Endothelial cell of umbilical vein (primary cell): ENCODE results near the gene YAE1. TPM values are rescaled to one million over a fixed set of nuclear protein-coding genes. Genes with fewer than 3 reads are reported as not detected.

ENCODE experiments used
- BruUV-seq: library from RNA; stranded (reverse); fragments of 400-500 nt; replicated peaks from 2 replicates; lab custom pipeline; 2021; lab: Mats Ljungman, UMichigan
- CTCF ChIA-PET: fragments of 300-600, 350-600 bp; sonication (Branson Sonifier 250); formaldehyde crosslinking; loops from one replicate; lab custom pipeline; 2021; ENCODE audit warnings: antibody characterized with exemption, inconsistent platforms; lab: Charles Lee
- POLR2A ChIA-PET: fragments of 300-600, 350-600 bp; sonication (Branson Sonifier 250); formaldehyde crosslinking; loops from one replicate; lab custom pipeline; 2021; ENCODE audit warnings: antibody characterized with exemption, inconsistent platforms; lab: Charles Lee
- DNase-seq: peaks from one replicate; pipeline ENCODE4 v3.0.0-alpha.2; 2011; ENCODE audit warnings: low read depth, low spot score
- FAIRE-seq: peaks from 2 replicates; lab custom pipeline; 2011; peaks lifted over from hg19 to GRCh38; lab: Jason Lieb, UNC
- H2AFZ ChIP-seq: 2 replicates; pipeline ENCODE4 v1.6.0; 2012; ENCODE audit warnings: low read depth, low read length, control low read depth, inconsistent platforms
- H3K27ac ChIP-seq: 2 replicates; pipeline ENCODE4 v1.5.1; 2011; ENCODE audit warnings: low read depth, mild to moderate bottlenecking, control low read depth, low read length, moderate library complexity; ENCODE audit not compliant: insufficient read depth
- H3K27me3 ChIP-seq, 2 experiments: 2 replicates each; pipeline versions ENCODE4 v1.6.0 to v1.6.1; 2011; ENCODE audit warnings: low read length in 2 of 2, mixed read lengths in 1 of 2; ENCODE audit not compliant: control insufficient read depth in 2 of 2, insufficient read depth in 2 of 2
- H3K36me3 ChIP-seq, 2 experiments: 2 replicates in 1 of 2; 3 replicates in 1 of 2; pipeline ENCODE4 v1.5.1; 2011; ENCODE audit warnings: low read length in 2 of 2, mild to moderate bottlenecking in 1 of 2, moderate library complexity in 1 of 2; ENCODE audit not compliant: control insufficient read depth in 2 of 2, insufficient read depth in 2 of 2; ENCODE audit errors: extremely low read depth in 1 of 2
- H3K4me1 ChIP-seq: 3 replicates; pipeline ENCODE4 v1.5.1; 2011; ENCODE audit warnings: mild to moderate bottlenecking, low read length; ENCODE audit not compliant: control insufficient read depth, insufficient read depth; ENCODE audit errors: extremely low read depth
- H3K4me2 ChIP-seq: 2 replicates; pipeline ENCODE4 v1.6.1; 2011; ENCODE audit warnings: low read length, control low read depth, mixed read lengths; ENCODE audit not compliant: insufficient read depth
- H3K4me3 ChIP-seq, 3 experiments: fragments of 200-600 bp in 1 of 3; sonication (generic), shearing (Covaris generic) in 1 of 3; replicated peaks in 1 of 3; 2 replicates each; pipeline ENCODE4 v1.5.1; 2011 to 2016; ENCODE audit warnings: control low read depth in 3 of 3, low read length in 3 of 3, mild to moderate bottlenecking in 2 of 3, inconsistent platforms in 1 of 3, low read depth in 1 of 3, moderate library complexity in 1 of 3; ENCODE audit not compliant: insufficient read depth in 1 of 3
- H3K79me2 ChIP-seq: 2 replicates; pipeline ENCODE4 v1.6.0; 2012; ENCODE audit warnings: low read length, inconsistent platforms; ENCODE audit not compliant: control insufficient read depth, insufficient read depth
- H3K9ac ChIP-seq: replicated peaks from 2 replicates; pipeline ENCODE3; 2011; ENCODE audit warnings: low read length, control low read depth; ENCODE audit not compliant: insufficient read depth; ENCODE audit errors: extremely low read depth
- H3K9me1 ChIP-seq: replicated peaks from 3 replicates; pipeline ENCODE4 v1.6.0; 2011; ENCODE audit warnings: mild to moderate bottlenecking, low read length; ENCODE audit not compliant: control insufficient read depth, insufficient read depth; ENCODE audit errors: extremely low read depth
- H3K9me3 ChIP-seq: replicated peaks from 2 replicates; pipeline ENCODE4 v1.5.1; 2012; ENCODE audit warnings: low read length, inconsistent platforms; ENCODE audit not compliant: control insufficient read depth, insufficient read depth
- H4K20me1 ChIP-seq: replicated peaks from 2 replicates; pipeline ENCODE3; 2011; ENCODE audit warnings: mild to moderate bottlenecking, low read length; ENCODE audit not compliant: control insufficient read depth, insufficient read depth; ENCODE audit errors: extremely low read depth
- EZH2 ChIP-seq: IDR thresholded peaks from 2 replicates; pipeline ENCODE4 v1.6.1; 2012; ENCODE audit warnings: borderline replicate concordance, low read depth, mild to moderate bottlenecking, moderate library complexity, low read length, inconsistent platforms; ENCODE audit not compliant: severe bottlenecking
- FOS ChIP-seq: IDR thresholded peaks from 2 replicates; pipeline ENCODE4 v1.6.1; 2011; ENCODE audit warnings: mild to moderate bottlenecking, low read length, moderate library complexity, borderline replicate concordance; ENCODE audit not compliant: insufficient read depth
- GATA2 ChIP-seq: IDR thresholded peaks from 2 replicates; pipeline ENCODE4 v1.7.0; 2011; ENCODE audit warnings: low read depth, mild to moderate bottlenecking, moderate library complexity, mixed read lengths, low read length; ENCODE audit not compliant: insufficient read length, insufficient read depth
- JUN ChIP-seq: IDR thresholded peaks from 2 replicates; pipeline ENCODE4 v1.6.1; 2011; ENCODE audit warnings: borderline replicate concordance, low read depth; ENCODE audit not compliant: insufficient read length, insufficient read depth
- MYC ChIP-seq: IDR thresholded peaks from one replicate; pipeline ENCODE4 v1.6.1; 2011; ENCODE audit warnings: mild to moderate bottlenecking, low read depth, low read length
- POLR2A ChIP-seq: IDR thresholded peaks from 2 replicates; pipeline ENCODE4 v1.6.1; 2012; ENCODE audit warnings: low read depth, mild to moderate bottlenecking, control low read depth, low read length
- POLR2AphosphoS5 ChIP-seq: IDR thresholded peaks from 2 replicates; pipeline ENCODE4 v1.6.1; 2012; ENCODE audit warnings: low read depth, mild to moderate bottlenecking, control low read depth, low read length, moderate library complexity; ENCODE audit not compliant: insufficient read depth
- dilution Hi-C: fragments of 300-500 bp; cut with MboI; formaldehyde crosslinking; loops from one replicate; pipeline ENCODE4 v1.15.0; 2019; ENCODE audit warnings: low sequenced_read_pairs; ENCODE audit not compliant: extremely low pct_ligation_motif_present
- intact Hi-C: fragments of 100-400 bp; cut with micrococcal nuclease; formaldehyde crosslinking; loops from one replicate; pipeline ENCODE4 v1.10.0; 2022
- polyA plus RNA-seq, 4 experiments: library from polyadenylated mRNA; depleted of rRNA in 3 of 4; stranded (reverse) in 3 of 4; unstranded in 1 of 4; fragments of >200 nt; gene quantifications; 2 replicates each; pipeline versions ENCODE4 v1.2.1 to v1.2.3, GENCODE V29; 2011 to 2012; ENCODE audit warnings: missing spikeins in 1 of 4
- total RNA-seq: library from RNA; stranded (reverse); gene quantifications from 2 replicates; pipeline ENCODE4 v1.2.3, GENCODE V29; 2021
- TF ChIP-seq, protein P1 (sequence below), 2 donors: IDR thresholded peaks; 1 replicate in 1 of 2; 2 replicates in 1 of 2; pipeline ENCODE4 v1.5.1; 2011; ENCODE audit warnings: low read length in 2 of 2, mild to moderate bottlenecking in 2 of 2, moderate library complexity in 2 of 2, control low read depth in 1 of 2, inconsistent platforms in 1 of 2, low read depth in 1 of 2; ENCODE audit not compliant: insufficient read depth in 1 of 2; ENCODE audit errors: extremely low read depth in 1 of 2
- TF ChIP-seq, protein P2 (sequence below): IDR thresholded peaks from 2 replicates; pipeline ENCODE4 v1.6.1; 2011; ENCODE audit not compliant: insufficient read depth, insufficient read length

The YAE1 gene
- total and polyA plus RNA-seq, 2 donors (not counting 3 experiments of a cell fraction or from before 2014, with no cell fraction given): 13.3 to 20.7 TPM

DNA sequence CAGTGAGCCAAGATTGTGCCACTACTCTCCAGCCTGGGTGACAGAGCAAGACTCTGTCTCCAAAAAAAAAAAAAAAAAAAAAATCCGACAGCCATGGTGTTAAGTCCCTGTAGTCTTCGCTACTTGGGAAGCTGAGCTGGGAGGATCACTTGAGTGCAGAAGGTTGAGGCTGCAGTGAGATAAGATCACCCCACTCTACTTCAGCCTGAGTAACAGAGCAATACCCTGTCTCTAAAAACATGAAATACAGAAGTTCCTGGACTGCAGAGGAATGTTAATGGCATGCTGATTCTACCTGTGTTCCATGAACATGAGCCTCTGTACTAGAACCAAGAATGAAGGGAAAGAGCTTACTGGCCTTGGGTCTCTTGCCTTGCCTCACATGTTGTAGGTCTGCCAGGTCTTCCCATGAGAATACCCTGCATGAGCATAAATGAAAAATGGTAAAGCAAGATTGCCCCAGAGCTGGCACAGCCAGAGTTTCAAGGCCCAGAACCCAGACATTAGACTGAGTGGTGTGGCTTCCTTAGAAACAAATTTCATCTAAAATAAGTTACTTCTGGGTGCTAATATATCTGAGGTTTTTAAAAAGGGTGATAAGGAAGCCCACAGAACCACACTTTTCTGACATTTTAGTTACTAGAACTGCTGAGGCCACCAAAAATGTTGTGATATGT is 8.6 kb downstream of the YAE1 start:
- CTCF ChIA-PET: interaction anchor here (0.9 kb wide), 1 partner anchor 160 kb away, joined by 3 read pairs; no protein-coding TSS in a partner anchor
- intact Hi-C loops: no loop called here

More for the DNA sequence above, 8.6 kb downstream of the YAE1 start:
- Histone ChIP-seq H3K4me3 (no peak overlapping the region), H3K4me1 (no peaks in the 10 kb centered on the region), H4K20me1 (no peaks in the 10 kb centered on the region), H2AFZ (no peak overlapping the region), H3K27me3 (no peaks in the 10 kb centered on the region), H3K9me1 (no peaks in the 10 kb centered on the region), H3K9ac (no peak overlapping the region), H3K9me3 (no peaks in the 10 kb centered on the region), H3K36me3 (peaks cover 0 to 8% of the 10 kb centered on the region in 2 experiments), H3K4me2 (no peak overlapping the region), H3K79me2 (no peaks in the 10 kb centered on the region), H3K27ac (no peak overlapping the region)
- dilution Hi-C loops: no loop called here
- no peak for TF ChIP-seq JUN
- TF ChIP-seq POLR2A: no peak
- TF ChIP-seq, protein P1, sequence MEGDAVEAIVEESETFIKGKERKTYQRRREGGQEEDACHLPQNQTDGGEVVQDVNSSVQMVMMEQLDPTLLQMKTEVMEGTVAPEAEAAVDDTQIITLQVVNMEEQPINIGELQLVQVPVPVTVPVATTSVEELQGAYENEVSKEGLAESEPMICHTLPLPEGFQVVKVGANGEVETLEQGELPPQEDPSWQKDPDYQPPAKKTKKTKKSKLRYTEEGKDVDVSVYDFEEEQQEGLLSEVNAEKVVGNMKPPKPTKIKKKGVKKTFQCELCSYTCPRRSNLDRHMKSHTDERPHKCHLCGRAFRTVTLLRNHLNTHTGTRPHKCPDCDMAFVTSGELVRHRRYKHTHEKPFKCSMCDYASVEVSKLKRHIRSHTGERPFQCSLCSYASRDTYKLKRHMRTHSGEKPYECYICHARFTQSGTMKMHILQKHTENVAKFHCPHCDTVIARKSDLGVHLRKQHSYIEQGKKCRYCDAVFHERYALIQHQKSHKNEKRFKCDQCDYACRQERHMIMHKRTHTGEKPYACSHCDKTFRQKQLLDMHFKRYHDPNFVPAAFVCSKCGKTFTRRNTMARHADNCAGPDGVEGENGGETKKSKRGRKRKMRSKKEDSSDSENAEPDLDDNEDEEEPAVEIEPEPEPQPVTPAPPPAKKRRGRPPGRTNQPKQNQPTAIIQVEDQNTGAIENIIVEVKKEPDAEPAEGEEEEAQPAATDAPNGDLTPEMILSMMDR (IDR thresholded peaks at IDR 0.05; ENCODE audit: extremely low read depth in 1 of 2, insufficient read depth in 1 of 2, low read depth in 1 of 2, low read length in 2 of 2): no peak
- TF ChIP-seq EZH2: no peak
- no peak for TF ChIP-seq GATA2
- TF ChIP-seq FOS: no peak
- TF ChIP-seq, protein P2, sequence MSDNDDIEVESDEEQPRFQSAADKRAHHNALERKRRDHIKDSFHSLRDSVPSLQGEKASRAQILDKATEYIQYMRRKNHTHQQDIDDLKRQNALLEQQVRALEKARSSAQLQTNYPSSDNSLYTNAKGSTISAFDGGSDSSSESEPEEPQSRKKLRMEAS: no peak
- TF ChIP-seq POLR2AphosphoS5: no peak
- TF ChIP-seq MYC: no peak
- no TSS peak for BruUV-seq
- DNase-seq (no peak), FAIRE-seq (peak; percentile 24)
- POLR2A ChIA-PET: no interaction called here
